ENCODE measurements around the gene WDSUB1.

WDSUB1 gene

DNA sequence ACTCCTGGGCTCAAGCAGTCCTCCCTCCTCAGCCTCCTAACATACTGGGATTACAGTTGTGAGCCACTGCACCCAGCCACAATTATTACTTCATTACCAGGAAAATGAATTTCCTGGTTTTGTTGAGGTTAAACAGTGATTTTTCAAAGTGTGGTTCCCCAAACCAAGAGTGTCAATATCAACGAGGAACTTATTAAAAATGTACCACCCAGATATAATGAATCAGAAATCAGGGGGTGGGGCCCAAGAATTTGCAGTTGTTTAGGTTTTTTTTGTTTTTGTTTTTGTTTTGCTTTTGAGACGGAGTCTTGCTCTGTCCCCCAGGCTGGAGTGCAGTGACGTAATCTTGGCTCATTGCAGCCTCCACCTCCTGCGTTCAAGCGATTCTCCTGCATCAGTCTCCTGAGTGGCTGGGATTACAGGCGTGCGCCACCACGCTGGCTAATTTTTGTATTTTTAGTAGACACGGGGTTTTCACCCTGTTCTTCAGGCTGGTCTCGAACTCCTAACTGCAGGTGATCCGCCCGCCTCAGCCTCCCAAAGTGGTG, 94.1 kb downstream of the WDSUB1 start:
- DNase-seq, result no peak

DNA sequence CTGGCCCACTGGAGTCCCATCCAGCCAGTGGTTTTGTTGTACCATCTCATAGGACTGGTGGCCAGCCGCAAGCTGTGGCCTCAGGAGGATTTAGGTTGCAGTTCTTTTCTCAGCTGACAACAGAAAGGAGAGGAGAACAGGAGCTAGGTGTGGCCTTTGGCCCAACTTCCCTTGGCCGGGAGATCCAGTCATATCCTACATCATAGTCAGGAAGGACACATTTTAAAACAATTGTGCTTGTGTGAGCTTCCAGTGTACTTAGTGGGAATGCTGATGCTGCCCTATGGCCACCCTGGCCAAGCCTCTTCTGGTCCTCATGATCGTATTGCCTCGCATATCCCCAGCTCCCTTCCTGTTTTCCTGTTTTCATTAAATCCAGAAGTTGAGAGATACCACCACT, 98.1 kb downstream of the WDSUB1 start:
- no peak for DNase-seq

DNA sequence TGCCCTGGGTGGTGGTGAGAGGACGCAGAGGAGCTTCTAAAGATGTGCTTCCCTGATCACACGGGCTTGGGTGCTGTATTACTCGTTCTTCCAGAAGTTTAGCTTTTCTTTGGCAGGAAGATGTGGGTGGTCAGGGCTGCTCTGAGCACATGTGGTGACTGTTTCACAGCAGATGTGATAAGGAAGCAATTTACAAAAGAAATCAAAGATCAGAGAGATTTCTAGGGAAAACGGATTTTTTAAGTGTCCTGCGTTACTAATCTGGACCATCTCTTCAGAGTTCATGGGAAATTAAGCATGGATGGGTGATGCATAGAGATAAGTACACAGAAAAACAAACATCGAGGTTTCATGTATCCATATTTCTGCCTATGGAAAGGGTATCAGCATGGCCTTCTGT, 99.4 kb downstream of the WDSUB1 start:
- DNase-seq, result no peak

- DNase-seq, result no peak
Observed at GRCh38 chr2:159186462-159186861, 100.0 kb downstream of the WDSUB1 start.

All from NCI-H774 (cell line).